GM12865 (cell line): Measurements from ENCODE around the gene PDP2.

Experiments used
- DNase-seq: peaks from one replicate; pipeline ENCODE4 v3.0.0; 2010; ENCODE audit warnings: low read depth
- H3K4me3 ChIP-seq: 2 replicates; pipeline ENCODE4 v1.5.1; 2011; ENCODE audit warnings: mild to moderate bottlenecking, low read depth, low read length, control low read depth
- CTCF ChIP-seq: IDR thresholded peaks from 2 replicates; pipeline ENCODE4 v1.5.1; 2011; ENCODE audit warnings: low read length, control low read depth, low read depth, inconsistent platforms; ENCODE audit not compliant: insufficient read depth; ENCODE audit errors: missing control alignments

PDP2 gene

GRCh38 chr16:66873685-66874055 lies 6.6 kb upstream of the PDP2 start:
- H3K4me3 ChIP-seq, result no peak overlapping the region
- no peak for DNase-seq
- TF ChIP-seq CTCF, result no peak

- no peak overlapping the region for H3K4me3 ChIP-seq
- no peak for TF ChIP-seq CTCF
- DNase-seq, result peak; percentile 31
These were observed 6.1 kb upstream of the PDP2 start for GRCh38 chr16:66874079-66874775.

GRCh38 chr16:66878067-66878466 lies 2.2 kb upstream of the PDP2 start:
- peak; percentile 72 for DNase-seq
- no peak for TF ChIP-seq CTCF
- H3K4me3 ChIP-seq, result no peak overlapping the region

GRCh38 chr16:66881014-66881417 lies 701 bp downstream of the PDP2 start:
- DNase-seq, result peak; percentile 33
- H3K4me3 ChIP-seq, result peak overlapping the region; percentile 72
- TF ChIP-seq CTCF, result no peak

- no peak for TF ChIP-seq CTCF
- no peak for DNase-seq
- H3K4me3 ChIP-seq, result peak overlapping the region; percentile 72
These were observed 1.2 kb downstream of the PDP2 start for GRCh38 chr16:66881560-66881959.

- no peak for TF ChIP-seq CTCF
- DNase-seq, result no peak
- no peak overlapping the region for H3K4me3 ChIP-seq
These were observed 1.7 kb downstream of the PDP2 start for GRCh38 chr16:66881964-66882508.

- no peak for TF ChIP-seq CTCF
These were observed 2.4 kb downstream of the PDP2 start for GRCh38 chr16:66882702-66883101.

More at GRCh38 chr16:66882702-66883101, 2.4 kb downstream of the PDP2 start:
- no peak for DNase-seq
- H3K4me3 ChIP-seq, result no peak overlapping the region
